Neural progenitor cell (in vitro differentiated cells): Measurements from ENCODE around the gene CHRD.

ENCODE experiments used
- EZH2 ChIP-seq: fragments of 200-600 bp; sonication (generic); IDR thresholded peaks from 2 replicates; pipeline ENCODE4 v1.6.1; 2017; ENCODE audit warnings: antibody characterized with exemption, mild to moderate bottlenecking, moderate library complexity
- EZH2phosphoT487 ChIP-seq: fragments of 200-600 bp; sonication (generic); IDR thresholded peaks from 2 replicates; pipeline ENCODE4 v1.6.1; 2017; ENCODE audit warnings: antibody characterized with exemption
- TF ChIP-seq, protein P1 (sequence below): fragments of 200-600 bp; sonication (generic); IDR thresholded peaks from 2 replicates; pipeline ENCODE4 v1.5.1; 2017; ENCODE audit warnings: antibody characterized with exemption, mild to moderate bottlenecking

DNA sequence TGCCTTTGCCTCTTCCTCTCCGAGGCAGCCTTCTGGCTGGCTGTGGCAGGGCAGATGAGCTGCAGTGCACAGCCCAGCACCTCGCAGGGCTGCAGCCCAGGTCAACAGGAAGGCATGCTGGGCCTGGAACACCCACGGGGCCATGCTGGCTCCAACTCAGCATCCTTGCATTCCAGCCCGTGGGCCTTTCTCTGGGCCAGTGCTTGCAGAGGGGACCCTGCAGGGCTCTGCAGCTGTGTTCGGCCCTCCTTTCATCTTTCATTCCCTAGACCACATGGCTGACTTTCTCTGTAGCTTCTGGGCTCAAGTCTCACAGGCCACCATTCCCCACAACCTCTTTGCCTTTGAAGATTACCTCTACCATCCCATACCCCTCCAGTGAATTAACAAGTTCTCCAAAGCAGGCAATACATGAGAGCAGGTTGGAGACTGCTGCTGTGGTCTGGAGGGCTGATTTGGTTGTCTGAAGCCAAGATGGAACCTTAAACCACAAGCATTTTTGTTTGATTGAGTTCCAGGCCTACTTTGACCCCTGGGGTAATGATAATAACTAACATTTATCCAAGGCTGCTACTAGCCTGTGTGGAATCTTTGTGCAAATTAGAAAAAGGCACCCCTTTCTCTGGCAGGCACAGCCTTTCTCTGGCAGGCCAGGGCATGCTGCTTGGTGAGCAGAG is 36.5 kb upstream of the CHRD start:
- TF ChIP-seq, protein P1, sequence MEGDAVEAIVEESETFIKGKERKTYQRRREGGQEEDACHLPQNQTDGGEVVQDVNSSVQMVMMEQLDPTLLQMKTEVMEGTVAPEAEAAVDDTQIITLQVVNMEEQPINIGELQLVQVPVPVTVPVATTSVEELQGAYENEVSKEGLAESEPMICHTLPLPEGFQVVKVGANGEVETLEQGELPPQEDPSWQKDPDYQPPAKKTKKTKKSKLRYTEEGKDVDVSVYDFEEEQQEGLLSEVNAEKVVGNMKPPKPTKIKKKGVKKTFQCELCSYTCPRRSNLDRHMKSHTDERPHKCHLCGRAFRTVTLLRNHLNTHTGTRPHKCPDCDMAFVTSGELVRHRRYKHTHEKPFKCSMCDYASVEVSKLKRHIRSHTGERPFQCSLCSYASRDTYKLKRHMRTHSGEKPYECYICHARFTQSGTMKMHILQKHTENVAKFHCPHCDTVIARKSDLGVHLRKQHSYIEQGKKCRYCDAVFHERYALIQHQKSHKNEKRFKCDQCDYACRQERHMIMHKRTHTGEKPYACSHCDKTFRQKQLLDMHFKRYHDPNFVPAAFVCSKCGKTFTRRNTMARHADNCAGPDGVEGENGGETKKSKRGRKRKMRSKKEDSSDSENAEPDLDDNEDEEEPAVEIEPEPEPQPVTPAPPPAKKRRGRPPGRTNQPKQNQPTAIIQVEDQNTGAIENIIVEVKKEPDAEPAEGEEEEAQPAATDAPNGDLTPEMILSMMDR, result no peak
- no peak for TF ChIP-seq EZH2
- no peak for TF ChIP-seq EZH2phosphoT487
